NCI-H2029 treated with DMSO at 0.1 percent for 48 hours (cell line): Measurements from ENCODE around the gene NLRP1.

Experiments used
- DNase-seq: peaks from one replicate; lab custom pipeline; 2025; lab: John Stamatoyannopoulos, UW

NLRP1 gene

GRCh38 chr17:5473906-5474305 is 110.4 kb downstream of the NLRP1 start:
- DNase-seq = no peak

GRCh38 chr17:5472511-5472910 is 111.8 kb downstream of the NLRP1 start:
- no peak for DNase-seq

GRCh38 chr17:5468075-5468473 is 116.2 kb downstream of the NLRP1 start:
- no peak for DNase-seq

GRCh38 chr17:5467416-5467815 is 116.9 kb downstream of the NLRP1 start:
- no peak for DNase-seq

- no peak for DNase-seq
Measured at GRCh38 chr17:5466295-5466694, 118.0 kb downstream of the NLRP1 start.

GRCh38 chr17:5464717-5465507 is 119.4 kb downstream of the NLRP1 start:
- no peak for DNase-seq
